Measurements from ENCODE around the gene MEN1.
"Not testable (repeated sequence)": the region's sequence is repeated elsewhere in the genome, so short reads cannot be mapped to it uniquely, and the experiment has no call there.

MEN1 gene

DNA sequence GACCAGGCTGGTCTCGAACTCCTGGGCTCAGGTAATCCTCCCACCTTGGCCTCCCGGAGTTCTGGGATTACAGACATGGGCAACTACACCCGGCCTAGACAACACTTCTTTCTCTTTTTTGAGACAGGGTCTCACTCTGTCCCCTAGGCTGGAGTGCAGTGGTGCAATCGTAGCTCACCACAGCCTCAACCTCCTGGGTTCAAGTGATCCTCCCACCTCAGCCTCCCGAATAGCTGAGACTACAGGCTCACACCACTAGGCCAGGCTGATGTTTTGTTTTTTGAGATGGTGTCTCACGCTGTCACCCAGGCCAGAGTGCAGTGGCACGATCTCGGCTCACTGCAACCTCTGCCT, 35.4 kb upstream of the MEN1 start:
- DNase-seq: not testable (repeated sequence)

DNA sequence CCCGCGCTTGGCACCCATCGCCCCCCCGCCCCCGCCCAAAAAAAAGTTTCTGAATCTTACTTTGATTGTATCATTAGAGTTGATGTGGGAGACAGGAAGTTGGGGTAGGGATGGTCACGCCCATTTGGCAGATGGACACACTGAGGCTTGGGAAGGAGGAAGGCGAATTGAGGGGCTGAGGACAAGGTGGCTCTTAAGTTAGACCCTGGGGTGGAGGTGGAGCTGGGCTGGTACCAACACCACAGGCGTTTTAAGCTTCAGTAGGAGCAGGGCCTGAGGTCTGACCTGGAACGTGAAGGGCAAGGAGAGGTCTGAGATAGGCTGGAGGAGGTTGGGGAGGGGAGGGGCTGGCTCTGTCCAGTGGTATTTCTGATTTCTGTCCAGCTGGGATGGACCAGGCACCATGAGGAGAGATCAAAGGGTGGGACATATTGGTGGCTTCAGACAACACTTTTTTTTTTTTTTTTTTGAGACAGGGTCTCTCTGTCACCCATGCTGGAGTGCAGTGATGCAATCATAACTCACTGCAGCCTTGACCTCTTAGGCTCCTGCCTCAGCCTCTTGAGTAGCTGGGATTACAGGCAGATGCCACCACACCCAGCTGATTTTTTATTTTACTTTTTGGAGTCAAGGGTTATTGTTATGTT, 34.9 kb upstream of the MEN1 start:
- DNase-seq: no peak

DNA sequence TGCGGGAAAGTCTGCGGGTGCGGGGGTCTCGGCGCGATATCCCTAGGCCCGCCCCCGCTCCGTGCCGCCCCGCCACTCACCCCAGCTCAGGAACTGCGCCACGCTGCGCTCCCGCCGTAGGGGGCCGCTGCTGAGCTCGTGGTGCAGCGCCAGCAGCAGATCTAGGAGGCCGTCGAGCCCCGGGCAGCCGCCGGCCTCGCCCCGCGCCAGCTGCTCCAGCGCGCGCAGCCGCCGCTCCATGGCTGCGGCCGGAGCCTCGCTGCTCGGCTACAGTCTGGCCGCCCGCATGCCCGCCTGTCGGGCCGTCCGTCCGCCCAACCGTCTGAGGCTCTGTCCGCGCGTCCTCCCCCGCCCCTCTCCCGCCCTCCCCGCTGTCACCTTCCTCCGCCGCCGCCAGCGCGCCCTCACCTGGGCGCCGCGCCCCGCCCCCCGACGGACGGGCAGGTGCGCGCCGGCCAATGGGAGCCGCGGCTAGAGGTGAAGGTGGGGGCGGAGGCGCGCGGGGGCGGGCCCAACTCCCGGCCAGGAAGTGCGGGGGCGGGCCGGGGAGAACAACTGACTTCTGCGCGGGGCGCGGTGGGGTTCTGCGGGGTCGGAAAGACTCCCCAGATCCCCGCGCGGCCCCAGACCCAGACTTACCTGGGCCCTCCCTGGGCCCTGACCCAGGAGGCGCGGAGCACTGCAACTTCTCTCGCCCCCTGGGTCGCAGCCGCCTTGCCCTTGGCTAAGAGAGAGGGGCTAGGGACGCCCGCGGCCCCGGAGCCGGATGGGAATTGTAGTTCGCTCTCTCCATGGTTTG, 34.2 kb upstream of the MEN1 start, which contains the start of gene CDC42BPG:
Gene CDC42BPG (minus strand): TSS at position 324 of the 799 bp plus-strand sequence. CDS start 84 bp downstream, at position 240.
- DNase-seq: peak in 4 of 14 donors; percentile 12 to 37 (median 16)

DNA sequence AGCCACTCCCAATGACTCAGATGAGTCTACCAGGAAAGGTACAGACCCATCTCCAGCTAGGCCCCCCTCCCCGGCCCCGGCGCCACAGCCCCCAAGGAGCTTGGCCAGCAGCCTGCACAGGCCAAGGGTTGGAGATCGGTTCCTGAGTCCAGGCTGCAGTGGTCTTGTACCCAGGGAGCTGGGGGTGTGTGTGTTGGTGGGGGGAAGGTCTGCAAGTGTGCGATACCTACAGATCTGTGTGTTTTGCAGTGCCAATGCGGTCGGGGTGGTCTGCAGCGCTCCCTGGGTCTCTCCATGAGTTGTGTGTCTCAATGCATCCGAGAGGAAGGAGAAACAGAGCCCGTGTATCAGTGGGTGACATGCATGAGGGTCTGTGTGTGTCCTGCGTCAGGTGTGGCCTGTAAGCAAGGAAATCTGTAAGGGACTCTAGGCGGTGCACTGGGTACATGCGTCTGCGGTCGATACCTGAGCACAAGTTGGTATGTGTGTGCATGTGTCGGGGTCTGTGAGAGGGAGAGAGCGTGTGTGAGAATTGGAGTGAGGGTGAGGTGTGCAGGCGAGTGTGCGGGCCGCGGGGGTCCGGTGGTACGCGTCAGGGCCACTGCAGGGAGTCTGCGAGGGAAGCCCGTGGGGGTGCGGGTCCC, 33.5 kb upstream of the MEN1 start:
- DNase-seq: peak in 1 of 14 donors; percentile 42

DNA sequence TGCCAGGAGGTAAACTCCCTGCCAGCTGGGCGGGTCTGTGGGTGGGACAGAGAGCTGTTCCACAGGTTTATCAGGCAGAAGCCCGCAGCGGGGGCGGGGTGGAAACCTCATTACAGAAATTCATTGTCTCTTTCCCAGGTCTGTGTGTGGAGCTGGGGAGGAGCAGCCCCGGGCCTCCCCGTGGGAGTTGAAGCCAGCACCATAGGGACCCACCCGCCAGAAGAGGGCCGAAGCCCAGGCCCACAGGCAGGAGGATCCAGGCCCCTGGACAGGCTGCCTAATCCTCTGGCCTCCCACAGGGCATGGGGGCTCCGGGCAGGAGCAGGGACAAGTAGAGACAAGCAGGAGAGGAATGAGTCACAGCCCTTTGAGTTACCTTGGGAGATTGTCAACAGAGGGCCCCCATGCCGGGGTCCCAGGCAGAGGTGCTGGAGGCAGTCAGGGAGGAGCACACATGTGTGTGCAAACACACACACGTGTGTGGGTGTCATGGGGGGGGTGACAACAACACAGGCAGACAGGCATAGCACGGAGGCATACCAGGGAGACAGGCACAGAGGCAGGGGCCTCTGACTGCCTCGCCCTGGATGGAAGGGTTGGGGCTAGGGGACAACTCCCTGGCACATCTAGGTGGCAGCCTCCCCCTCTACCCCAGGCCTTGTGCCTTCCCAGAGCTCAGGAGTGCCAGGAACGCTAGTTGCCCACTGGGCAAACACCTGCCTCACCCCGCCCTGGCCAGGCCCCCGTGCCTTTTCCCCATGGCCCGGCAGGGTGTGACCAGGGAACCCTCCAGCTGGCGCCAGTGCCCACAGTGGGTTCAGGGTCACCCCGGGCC, 32.7 kb upstream of the MEN1 start:
- peak in 1 of 14 donors; percentile 44 for DNase-seq

DNA sequence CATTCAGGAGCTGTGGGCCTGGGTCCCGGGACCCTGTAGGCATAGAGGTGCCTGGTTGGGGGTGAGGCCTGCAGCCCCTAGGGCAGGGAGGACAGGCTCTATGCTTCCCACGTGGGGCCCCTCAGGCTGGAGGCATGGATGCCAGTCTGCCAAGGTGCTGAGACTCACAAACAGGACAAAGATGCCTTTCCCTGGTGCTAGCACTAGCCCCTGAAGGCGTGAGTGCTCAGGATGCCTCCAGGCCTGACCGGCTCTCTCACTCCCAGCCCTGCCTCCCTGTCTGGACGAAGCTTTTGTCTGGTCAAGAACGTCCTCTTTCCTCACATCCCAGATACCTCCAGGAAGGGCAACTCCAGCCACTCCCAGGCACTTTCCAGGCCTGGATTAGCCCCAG, 32.0 kb upstream of the MEN1 start:
- DNase-seq: no peak

DNA sequence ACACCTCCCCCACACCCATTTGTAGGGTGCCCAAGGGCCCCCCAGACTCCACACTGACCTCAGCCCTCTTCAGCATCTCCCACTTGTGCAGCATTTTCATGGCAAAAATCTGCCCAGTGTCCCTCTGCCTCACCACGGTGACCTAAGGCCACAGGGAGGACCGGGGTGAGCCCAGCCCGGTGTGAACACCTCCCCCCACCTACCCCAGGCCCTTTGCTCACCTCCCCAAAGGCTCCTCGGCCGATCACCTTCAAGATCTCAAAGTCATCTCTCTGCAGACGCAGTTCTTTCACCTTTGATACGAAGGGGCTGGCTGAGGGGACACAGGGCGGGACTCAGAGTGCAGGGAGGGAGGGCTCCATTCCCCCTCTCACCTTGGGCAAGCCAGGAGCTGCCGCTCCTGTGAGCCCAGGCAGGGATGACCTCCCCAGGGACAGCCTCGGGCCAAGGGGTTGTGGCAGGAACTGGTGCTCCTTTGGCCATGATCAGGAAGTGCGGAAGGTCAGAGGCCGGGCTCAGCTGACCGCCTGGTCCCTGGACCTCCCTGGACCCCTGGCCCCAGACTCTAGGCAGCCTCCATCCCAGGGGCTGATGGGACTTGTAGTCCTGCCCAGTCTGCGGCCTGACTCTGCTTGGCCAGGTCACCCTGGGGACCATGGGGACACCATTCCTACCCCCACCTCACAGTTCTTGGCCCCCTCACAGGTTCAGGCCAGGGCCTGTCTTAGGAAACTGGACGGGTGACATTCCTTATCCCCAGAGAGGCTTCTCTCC, 31.4 kb upstream of the MEN1 start:
- no peak for DNase-seq

DNA sequence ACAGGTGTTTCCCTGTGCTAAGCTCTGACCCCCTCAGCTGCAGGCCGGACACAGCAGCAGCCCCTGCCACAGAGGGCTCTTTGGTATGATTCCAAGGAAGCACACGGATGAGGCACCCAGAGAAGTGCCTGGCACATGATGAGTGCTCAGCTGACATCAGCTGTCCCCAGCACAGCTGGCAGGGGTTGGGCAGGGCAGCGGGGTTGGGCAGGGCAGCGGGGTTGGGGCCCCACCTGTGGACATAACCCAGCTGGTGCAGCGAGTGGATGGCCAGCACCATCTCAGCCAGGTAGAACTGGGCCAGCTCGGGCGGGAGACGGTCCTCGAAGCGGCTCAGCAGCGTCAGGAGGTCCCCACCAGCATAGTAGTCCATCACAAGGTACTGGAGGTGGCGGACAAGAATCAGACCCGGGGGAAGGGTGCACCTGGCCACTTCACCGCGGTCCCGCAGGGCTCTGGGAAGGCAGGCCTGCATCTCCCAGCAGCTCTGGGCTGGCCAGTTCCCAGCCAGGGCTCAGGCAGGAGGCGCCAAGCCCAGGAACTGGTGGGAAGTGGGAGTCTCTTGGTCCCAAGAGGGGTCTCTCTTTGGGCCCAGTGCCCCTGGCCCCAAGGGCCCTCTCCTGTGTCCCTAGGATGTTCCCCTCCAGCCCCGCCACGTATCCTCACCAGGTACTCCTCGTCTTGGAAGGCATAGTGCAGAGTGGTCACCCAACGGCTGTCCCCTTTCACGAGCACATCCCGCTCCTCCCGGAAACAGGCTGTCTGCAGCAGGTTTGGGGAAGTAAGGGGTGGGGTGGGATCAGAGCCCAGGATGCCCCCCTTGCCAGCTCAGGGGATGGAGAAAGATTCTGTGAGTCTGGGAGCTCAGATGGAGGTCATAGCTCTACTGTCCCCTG, 29.8 kb upstream of the MEN1 start:
- no peak for DNase-seq

DNA sequence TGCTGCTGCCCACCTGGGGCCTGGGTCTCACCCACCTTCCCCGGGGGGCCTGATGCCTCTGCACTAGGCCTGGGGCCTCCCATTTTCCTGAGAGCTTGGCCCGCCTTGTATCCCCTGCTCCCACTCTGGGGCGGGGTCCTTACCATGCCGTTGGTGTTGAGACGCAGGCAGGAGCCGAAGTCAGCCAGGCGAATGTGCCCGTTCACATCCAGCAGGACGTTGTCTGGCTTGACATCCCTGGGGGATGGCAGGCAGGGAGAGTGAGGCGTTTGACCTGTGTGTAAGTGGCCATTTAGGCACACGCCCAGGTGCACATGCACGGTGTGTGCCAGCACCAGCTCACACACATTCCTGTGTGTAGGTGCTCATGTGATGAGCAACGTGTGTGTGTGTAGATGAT, 29.0 kb upstream of the MEN1 start:
- DNase-seq: no peak

DNA sequence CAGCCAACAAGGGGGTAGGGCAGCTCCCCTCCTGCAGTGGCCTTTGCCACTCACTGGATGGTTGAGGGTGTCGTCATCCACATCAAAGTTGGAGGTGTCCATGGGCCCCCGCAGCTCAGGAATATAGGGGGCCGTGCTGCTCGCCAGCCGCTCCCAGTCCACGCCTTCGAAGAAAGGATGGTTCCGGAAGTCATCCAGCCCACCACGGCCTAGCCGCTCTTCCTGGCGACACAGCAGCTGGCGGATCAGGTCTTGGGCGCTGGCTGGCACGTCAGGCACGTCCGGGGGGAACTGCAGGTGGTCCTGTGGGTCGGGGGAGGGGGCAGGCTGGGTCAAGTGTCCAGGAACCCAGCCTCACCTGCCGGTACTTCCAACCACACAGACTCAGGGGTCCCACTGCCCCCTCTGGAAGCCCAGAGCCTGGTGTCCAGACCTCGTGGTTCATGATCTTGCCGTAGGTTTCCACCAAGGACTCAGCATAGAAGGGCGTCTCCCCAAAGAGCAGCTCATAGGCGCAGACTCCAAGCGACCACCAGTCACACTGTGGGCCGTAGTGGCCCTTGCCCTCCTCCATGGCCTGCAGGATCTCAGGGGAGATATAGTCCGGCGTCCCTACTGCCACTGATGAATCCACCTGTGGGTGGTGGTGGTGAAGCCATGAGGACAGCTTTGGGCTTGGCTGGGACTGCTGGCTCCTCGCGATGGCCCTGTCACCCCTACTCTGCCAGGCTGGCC, 28.4 kb upstream of the MEN1 start:
- no peak for DNase-seq

DNA sequence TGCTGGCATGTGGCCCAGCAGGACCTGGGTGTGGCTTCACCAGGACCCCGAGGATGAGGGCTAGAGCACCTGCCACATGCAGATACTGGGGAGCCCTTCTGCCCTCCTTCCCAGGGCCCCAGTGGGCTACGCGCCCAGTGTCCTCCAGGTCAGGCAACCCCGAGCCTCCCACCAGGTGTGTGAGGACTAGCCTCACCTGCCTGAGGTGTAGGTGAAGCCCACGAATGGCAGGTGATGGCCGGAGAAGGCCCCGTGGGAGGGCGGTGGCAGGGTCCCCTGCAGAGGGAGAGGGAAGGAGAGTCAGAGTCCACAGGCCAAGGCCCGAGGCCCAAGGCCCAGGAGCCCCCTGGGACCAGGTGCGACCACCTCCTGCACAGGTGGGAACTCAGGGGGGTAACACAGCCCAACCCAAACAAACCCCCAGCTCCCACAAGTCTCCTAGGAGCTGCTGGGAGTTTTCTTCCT, 27.6 kb upstream of the MEN1 start:
- no peak for DNase-seq

DNA sequence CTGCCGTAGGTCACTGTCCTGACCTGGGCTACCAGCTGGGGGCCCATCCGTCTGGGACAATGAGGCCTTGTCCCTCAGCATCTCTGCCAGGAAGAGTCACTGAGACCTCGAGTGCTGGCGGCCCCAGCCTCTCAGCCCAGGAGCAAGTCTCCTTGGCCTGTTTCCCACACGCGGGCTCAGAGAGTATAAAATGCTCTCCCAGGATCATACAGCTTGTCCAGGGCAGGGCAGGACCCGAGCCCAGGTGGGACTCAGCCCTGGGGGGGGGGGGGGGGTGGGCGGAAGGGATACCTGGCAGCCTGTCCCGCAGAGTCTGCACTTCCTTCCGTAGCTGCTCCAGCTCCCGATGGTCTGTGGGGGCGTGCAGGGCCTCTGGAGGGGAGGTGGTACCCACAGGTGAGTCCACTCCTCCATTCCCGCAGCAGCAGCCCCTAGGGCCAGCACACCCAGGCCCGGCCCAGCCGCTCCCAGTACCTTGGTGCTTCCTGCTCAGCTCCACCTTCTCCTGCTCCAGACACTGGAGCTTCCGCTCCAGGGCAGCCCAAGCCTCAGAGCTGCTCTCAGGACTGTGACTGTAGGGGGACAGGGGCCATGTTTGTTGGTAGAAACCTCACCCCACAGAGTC, 26.2 kb upstream of the MEN1 start:
- no peak for DNase-seq

DNA sequence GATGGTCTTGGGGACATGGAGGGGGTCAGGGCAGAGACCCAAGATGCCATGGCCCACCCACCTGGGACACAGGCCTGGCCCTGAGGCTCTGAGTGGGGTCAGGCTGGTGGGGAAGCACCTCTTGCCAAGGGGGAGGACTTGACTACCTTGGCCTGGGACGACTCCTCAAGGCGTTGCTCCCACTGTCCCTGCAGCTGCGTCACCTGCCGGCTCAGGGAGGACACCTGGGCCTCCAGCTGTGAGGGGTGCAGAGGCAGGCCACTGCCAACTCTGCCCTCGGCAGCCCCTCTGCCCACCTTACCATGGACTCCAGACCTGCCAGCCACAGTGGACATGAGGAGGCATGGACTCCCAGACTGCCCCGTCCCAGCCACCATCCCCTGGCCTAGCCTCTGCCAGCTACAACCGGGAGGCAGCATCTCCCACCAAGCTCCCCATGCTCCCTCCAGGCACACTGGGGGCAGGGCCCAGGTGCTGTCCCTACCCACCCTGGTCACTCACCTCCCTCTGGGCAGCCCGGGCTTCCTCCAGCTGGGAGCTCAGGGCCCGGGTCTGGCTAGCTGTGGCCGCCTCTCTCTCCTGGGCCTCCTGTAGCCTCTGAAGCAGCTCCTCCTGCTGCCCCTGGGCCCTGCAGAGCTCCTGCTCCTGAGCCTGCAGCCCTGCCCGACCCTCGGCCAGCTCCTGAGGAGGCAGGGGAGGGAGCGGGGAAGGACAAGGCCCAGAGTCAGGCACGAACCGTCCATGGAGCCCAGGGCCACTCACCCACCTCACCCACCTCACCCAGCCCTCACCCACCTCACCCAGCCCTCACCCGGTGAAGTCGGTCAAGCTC, 25.5 kb upstream of the MEN1 start:
- DNase-seq: no peak

DNA sequence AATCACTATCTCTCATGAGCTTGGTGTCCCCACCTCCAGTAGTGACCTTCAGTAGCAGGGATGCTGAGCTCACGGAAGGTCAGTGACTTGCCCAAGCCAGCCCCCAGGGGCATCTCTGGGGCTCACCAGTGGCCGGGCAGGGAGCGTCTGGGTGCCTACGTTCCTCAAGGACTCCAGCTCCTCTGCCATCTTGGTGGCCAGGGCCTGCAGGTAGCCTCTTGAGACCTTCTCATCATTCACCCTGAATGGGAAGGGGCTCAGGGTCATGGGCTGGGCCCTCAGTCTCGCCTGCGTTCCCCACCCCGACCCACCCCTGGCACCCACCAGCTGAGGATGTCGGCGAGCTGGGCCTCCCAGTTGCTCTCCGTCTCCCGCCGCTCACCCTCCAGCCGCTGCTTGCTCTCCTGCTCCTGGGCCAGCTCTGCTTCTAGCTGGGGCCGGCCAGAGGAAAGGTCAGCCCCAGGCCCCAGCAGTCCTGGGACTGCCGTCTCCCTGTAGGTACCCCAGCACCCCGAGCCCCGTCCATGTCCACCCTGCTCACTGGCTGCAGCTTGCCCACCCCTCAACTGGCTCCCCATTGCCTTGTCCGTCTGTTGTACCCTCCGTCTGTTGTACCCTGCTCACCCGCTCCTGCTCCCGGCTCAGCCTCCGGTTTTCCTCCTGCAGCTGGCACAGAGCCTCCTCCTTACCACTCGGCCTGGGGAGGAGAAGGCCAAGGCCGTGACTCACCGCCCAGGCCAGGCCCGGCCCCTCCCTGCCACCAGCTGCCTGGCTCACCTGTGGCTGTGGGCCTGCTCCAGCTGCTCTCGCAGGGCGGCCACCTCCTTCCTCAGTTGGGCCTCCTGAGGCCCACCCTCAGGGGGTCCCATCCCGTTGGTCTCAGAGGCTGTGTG, 24.6 kb upstream of the MEN1 start:
- no peak for DNase-seq

DNA sequence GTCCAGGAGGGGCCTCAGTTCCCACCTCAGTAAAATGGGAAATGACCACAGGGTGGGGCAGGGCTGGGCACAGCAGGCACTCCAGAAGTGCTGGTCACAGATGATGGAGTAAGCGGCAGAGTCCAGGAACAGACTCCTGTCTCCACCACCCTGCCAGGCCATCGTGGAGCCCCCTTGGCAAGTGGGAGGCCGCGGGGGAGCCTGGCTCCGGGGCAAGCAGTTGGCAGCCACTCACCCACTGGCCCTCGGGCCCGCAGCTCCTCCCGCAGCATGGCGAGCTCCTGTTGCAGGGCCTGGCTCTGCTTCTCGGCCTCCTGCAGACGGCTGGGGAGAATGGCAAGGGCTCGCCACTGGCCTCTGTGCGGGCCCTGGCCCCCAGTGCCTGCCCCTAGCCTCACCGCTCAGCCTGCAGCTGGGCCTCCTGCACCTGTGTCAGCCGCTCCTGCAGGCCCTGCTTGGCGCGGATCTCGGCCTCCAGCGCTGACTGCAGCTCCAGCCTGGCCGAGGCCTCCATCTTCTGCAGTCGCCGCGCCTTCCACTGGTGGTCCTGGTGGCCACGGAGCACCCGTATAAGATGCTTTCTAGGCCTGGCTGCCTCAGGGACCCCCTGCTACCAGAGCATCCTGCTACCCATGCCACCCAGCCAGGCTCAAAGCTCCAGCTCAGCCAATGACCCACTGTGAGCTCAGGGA, 23.8 kb upstream of the MEN1 start:
- no peak for DNase-seq

DNA sequence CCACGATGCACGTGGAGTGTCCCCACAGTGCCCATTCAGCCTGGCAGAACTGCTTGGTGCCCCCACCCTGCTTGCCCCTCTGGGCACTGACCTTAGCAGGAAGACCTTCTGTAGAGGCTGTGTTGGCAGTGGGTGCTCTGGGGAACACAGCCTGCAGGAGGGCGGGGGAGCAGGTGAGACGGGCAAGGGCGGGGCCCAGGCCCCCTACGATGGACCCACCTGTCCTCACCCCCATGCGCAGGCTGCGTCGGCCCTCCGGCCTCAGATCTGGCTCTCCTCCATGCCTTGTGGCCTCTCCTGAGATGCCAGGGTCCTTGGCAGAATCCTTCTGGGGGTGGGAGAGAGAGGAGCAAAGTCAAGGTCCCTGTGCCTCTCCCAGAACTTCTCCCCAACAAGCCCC, 23.2 kb upstream of the MEN1 start:
- DNase-seq: no peak

DNA sequence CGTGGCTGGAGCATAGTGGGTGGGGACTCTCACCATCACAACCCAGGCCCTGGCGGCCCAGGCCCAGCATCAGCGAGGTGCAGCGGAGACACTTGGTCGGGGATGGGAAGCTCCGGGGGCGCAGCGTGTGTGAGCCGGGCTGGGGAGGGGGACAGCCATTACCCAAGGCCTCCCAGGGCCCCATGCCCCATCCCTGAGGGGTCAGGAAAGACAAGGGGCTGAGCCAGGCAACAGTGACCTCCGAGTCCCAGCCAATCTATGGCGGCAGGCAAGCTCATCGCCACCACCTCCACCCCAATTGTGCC, 22.8 kb upstream of the MEN1 start:
- DNase-seq: no peak
